ENCODE results near the gene USF2.

USF2 gene

GRCh38 chr19:35265900-35266519 is 2.8 kb upstream of the USF2 start:
- no peak for DNase-seq (ENCODE audit: low read depth in 3 of 3)

DNA sequence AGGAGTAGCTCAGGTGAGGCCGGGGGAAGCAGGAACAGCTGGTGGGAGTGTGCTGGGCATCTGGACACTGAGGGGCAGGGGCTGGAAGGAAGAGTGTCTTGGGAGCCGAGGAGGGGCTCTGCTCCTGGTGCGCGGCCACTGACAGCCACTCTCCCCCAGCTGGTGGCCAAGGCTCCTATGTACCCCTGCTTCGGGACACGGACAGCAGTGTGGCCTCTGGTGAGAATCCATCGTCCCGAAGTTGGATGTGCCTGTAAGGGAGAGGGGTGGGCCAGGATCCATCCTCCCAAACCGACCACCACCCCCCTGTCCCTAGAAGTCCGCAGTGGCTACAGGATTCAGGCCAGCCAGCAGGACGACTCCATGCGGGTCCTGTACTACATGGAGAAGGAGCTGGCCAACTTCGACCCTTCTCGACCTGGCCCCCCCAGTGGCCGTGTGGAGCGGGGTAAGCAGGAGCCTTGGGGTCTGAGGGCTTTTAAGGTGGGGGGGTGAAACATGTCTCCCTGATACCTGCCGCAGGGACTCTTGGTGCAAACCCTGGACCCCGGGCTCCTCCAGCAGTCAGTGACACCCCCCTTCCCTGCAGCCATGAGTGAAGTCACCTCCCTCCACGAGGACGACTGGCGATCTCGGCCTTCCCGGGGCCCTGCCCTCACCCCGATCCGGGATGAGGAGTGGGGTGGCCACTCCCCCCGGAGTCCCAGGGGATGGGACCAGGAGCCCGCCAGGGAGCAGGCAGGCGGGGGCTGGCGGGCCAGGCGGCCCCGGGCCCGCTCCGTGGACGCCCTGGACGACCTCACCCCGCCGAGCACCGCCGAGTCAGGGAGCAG is 2.0 kb upstream of the USF2 start:
- DNase-seq (ENCODE audit: low read depth in 3 of 3): peak in 1 of 3 experiments; percentile 13

GRCh38 chr19:35267353-35267817 is 1.4 kb upstream of the USF2 start:
- DNase-seq (ENCODE audit: low read depth in 3 of 3): peak; percentile 32 to 46 (median 43)

DNA sequence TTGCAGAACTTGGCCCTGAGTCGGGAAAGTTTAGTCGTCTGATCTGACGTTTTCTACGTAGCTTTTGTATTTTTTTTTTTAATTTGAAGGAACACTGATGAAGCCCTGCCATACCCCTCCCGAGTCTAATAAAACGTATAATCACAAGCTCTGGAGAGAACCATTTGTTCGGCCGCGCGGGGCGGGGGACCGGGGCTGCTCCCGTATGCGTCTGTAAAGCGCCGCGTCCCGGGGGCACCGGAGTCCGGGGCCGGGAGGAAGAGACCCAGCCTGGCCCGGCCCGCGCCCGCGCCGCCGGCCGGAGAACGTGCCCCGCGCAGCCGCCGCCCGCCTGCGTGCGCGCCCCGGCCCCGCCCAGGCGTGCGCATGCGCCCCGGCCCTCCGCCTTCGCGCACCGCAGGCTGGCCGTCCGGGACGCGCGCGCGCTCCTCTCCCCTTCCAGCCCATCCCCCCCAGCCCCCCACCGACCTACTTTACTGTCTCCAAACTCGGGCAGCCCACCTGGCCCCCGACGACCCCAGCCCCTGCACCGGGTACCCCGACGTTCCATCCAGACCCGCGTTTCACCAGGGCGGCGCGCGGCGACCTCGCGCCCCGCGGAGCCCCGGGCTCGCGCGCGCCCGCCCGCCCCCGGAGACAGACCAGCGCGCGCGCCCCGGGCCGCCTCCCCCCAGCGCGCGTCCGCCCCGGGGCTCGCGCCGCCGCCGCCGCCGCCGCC is 785 bp upstream of the USF2 start:
- peak; percentile 44 to 62 (median 54) for DNase-seq (ENCODE audit: low read depth in 3 of 3)

GRCh38 chr19:35269438-35270117 is 816 bp downstream of the USF2 start:
- DNase-seq (ENCODE audit: low read depth in 3 of 3): peak; percentile 52 to 59 (median 58)

DNA sequence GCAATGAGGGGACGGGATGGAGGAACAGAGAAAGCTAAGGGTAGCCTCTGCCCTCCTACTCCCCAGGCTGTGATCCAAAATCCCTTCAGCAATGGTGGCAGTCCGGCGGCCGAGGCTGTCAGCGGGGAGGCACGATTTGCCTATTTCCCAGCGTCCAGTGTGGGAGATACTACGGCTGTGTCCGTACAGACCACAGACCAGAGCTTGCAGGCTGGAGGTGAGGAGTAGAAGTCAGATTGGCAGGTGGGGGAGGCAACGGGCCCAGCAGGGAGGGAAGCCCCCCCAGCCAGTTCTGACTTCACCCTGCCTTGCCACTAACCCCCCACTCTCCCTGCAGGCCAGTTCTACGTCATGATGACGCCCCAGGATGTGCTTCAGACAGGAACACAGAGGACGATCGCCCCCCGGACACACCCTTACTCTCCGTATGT is 1.6 kb downstream of the USF2 start:
- DNase-seq (ENCODE audit: low read depth in 3 of 3): no peak

DNA sequence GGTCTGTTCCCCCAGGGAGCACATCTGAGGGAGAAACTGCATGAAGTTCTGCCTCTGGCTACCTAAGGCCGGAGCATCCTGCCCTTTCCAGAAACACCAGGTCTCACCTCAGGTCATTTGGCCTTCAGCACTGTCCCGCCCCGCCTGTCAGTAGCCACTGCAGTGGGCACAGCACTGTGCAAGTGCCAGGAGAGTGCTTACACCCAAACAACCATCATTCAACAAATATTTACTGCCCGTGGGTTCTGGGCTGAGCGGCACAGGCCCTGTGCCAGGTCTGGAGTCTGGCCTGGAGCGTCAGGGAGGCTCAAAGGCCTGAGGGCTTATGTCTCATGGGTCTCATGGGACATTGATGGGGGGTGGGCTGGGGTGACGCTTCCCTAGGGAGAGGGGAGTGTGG is 2.8 kb downstream of the USF2 start:
- DNase-seq (ENCODE audit: low read depth in 3 of 3): no peak

- DNase-seq (ENCODE audit: low read depth in 3 of 3): no peak
Observed at GRCh38 chr19:35272122-35272719, 3.5 kb downstream of the USF2 start.

GRCh38 chr19:35272954-35273649 is 4.3 kb downstream of the USF2 start:
- no peak for DNase-seq (ENCODE audit: low read depth in 3 of 3)

GRCh38 chr19:35273686-35274259 is 5.0 kb downstream of the USF2 start:
- DNase-seq (ENCODE audit: low read depth in 3 of 3): no peak

DNA sequence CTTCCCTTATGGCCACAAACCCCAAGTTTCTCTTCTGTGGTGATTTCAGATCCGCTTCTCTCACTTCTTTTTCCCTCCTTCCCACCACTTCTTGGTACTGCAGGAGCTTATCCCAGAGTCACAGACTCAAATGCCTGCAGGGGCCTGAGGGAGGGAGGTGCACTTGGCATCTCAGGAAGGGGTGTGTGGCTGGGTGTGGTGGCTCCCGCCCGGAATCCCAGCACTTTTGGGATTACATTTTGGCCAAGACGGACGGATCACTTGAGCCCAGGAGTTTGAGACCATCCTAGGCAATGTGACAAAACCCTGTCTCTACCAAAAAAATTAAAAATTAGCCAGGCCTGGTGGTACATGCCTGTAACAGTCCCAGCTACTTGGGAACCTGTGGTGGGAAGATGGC is 5.6 kb downstream of the USF2 start:
- DNase-seq (ENCODE audit: low read depth in 3 of 3): no peak

DNA sequence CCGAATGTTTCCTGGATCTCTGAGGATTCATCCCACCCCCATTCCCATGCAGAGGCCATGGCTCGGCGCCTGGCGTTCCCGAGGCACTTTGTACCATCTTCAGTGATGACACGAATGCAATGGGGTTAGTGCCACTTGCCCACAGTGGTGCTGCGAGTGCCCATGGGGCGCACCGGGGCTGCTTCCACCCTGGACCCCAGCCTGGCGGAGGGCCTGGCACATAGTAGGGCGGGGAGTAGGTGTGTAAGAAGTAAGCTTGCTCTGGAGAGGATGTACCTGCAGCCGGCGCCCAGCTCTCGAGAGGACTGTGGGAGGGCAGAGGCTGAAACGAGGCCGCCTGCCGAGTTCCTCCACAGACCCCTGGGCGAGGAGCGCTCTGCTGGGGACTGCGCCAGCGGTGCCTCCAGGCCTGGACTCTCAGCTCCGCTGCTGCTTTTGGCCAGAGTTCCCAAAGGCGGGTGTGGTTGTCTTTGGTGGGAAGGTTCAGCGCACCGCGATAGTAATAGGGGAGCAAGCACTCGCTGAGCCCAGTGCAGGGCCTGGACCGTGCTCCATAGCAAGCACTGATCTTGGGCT is 8.0 kb downstream of the USF2 start:
- DNase-seq (ENCODE audit: low read depth in 3 of 3): no peak

- no peak for DNase-seq (ENCODE audit: low read depth in 3 of 3)
Observed at GRCh38 chr19:35278578-35279284, 10.0 kb downstream of the USF2 start.

GRCh38 chr19:35279374-35279773 is 10.6 kb downstream of the USF2 start:
- DNase-seq (ENCODE audit: low read depth in 3 of 3): no peak

DNA sequence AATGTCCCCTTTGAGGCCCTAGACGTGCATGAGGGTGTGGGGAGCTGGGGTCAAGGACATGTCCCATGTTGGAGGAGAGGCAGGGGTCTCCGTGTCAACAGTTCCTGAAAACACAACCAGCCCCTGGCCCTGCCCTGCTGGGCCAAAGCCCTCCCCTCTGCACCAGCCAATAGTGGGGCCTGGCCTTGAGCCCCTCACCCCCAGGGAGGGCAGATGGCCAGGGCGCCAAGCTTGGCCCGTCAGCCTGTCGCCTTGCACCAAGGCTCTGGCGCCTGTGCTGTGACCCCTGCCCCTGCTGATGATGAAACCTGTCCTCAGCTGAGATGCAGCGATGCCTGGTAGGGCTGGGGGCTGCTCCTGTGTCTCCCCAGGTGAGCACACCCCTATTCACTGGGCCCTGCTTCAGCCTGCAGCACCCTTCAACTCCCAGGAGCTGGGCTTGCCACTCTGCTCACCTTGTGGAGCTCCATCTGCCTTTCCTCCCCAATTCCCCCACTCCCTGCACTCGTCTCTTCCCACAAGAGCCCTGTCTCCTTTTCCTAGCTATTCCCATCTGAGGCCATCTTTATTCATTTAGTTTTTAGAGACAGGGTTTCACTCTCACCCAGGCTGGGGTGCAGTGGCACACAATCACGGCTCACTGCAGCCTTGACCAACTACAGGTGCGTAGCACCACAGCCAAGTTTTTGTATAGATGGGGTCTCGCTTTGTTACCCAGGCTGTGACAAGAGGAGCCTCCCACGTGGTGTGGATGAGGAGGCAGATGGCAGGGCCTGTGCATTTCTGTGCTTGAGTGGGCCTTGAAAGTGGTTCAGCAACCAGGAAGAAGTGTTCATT is 11.4 kb downstream of the USF2 start:
- DNase-seq (ENCODE audit: low read depth in 3 of 3): no peak

DNA sequence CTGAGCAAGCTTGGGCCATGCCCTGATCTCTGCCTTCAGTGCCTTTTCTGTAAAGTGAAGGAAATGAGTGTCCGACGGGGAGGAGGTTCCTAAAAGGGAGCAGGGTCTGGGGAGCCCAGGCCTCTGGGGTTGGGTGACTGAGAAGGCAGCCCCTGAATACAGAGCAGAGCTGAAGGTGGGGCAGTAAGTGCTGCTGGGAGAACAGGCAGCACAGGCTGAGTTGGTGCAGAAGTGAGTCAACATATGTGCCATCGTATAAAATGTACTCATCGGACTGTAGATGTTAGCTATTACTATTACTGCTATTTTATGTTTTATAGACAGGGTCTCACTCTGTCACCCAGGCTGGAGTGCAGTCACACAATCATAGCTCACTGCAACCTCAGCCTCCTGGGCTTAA is 12.5 kb downstream of the USF2 start:
- no peak for DNase-seq (ENCODE audit: low read depth in 3 of 3)

DNA sequence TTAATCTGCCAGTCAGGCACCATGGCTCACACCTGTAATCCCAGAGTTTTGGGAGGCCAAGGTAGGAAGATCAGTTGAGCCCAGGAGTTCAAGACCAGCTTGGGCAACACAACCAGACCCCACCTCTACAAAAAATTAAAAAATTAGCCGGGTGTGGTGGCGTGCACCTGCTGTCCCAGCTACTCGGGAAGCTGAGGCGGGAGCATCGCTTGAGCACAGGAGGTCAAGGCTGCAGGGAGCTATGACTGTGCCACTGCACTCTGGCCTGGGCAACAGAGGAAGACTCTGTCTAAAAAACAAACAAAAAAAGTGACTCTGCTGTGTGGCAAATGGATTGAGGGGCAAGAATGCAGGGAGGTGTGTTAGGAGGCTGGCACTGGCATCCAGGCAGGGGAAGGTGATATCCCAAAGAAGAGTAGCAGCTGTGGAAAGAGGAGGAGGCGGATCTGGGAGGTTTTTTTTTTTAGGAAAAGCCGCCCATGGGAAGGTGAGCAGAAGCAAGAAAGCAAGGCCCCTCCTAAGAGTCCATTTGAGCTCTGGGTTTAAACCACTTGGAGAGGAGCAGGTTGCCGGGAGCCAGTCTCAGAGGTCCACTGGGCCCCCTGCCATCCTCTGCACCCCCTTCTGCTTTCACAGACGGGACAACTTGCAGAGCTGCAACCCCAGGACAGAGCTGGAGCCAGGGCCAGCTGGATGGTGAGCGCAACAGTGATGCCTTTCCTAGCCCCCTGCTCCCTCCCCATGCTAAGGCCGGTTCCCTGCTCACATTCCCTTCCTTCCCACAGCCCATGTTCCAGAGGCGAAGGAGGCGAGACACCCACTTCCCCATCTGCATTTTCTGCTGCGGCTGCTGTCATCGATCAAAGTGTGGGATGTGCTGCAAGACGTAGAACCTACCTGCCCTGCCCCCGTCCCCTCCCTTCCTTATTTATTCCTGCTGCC is 15.7 kb downstream of the USF2 start:
- no peak for DNase-seq (ENCODE audit: low read depth in 3 of 3)

DNA sequence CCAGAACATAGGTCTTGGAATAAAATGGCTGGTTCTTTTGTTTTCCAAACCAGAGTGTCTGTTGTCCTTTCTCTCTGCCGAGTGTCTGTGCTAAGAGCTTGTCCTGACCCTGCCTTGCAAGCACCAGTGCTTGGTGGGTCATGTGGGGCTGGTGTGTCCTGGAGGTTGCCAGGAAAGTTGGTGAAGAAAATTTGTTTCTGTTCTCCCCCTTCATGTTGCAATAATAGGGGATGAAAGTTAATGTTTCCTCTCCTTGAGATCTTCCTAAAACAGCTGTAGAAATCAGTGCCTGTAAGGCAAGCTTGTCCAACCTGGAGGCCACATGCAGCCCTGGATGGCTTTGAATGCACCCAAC is 16.3 kb downstream of the USF2 start:
- DNase-seq (ENCODE audit: low read depth in 3 of 3): no peak
